Pancreas (tissue), 10 donors: ENCODE data around the gene GMIP. TPM values are rescaled to one million over a fixed set of nuclear protein-coding genes. Genes with fewer than 3 reads are reported as not detected.
A peak's percentile ranks its signal among the peaks of the same experiment; 100 is the strongest.
"Not testable (repeated sequence)": the region's sequence is repeated elsewhere in the genome, so short reads cannot be mapped to it uniquely, and the experiment has no call there.

ENCODE experiments used
- ATAC-seq, 4 donors: fragments of 200-7000 bp; cut with Tn5 transposase; one replicate each; pipeline versions ENCODE4 v1.8.0 to v1.9.1; 2020; ENCODE audit warnings: mild to moderate bottlenecking in 4 of 4, moderate library complexity in 4 of 4
- DNase-seq, 6 donors: peaks; one replicate each; pipeline ENCODE4 v3.0.0-alpha.2; 2020
- FAIRE-seq: peaks from 2 replicates; lab custom pipeline; 2012; peaks lifted over from hg19 to GRCh38; lab: Jason Lieb, UNC
- H3K27ac ChIP-seq, 4 donors: fragments of 200-600 bp; sonication (generic); 1 replicate in 3 of 4; 2 replicates in 1 of 4; pipeline versions ENCODE4 v1.5.0 to v1.8.0; 2020
- H3K27me3 ChIP-seq, 4 donors: fragments of 200-600 bp; one replicate each; pipeline ENCODE4 v1.8.0; 2021
- H3K36me3 ChIP-seq, 3 donors: fragments of 200-600 bp; sonication (generic) in 1 of 3; one replicate each; pipeline versions ENCODE4 v1.5.0 to v1.8.0; 2020 to 2021
- H3K4me1 ChIP-seq, 3 donors: fragments of 200-600 bp; one replicate each; pipeline ENCODE4 v1.8.0; 2021
- H3K4me3 ChIP-seq, 4 donors: fragments of 200-600 bp; sonication (generic) in 2 of 4; one replicate each; pipeline versions ENCODE4 v1.5.0 to v1.8.0; 2020 to 2021
- H3K9me3 ChIP-seq, 4 donors: fragments of 200-600 bp; one replicate each; pipeline ENCODE4 v1.8.0; 2021
- CTCF ChIP-seq, 4 donors: fragments of 200-600 bp; sonication (generic) in 3 of 4; IDR thresholded peaks; one replicate each; pipeline versions ENCODE4 v1.5.0 to v1.8.0; 2021; ENCODE audit warnings: antibody characterized with exemption in 4 of 4
- WGBS, 2 donors: extraction: QIAGEN DNeasy Blood & Tissue Kit; methylation state at CpG; one replicate each; pipeline ENCODE4 v1.1.7; 2013; 5-methylcytosine and 5-hydroxymethylcytosine counted together
- intact Hi-C, 3 donors: fragments of 100-400 bp; cut with DNase I; formaldehyde crosslinking; loops; one replicate each; pipeline versions ENCODE4 v1.11.1 to v1.14.2; 2022
- polyA plus RNA-seq, 2 donors: library from polyadenylated mRNA; stranded (reverse); fragments of 200-250 nt; gene quantifications; one replicate each; pipeline ENCODE4 v1.2.3, GENCODE V29; 2013
- total RNA-seq, 6 donors: library from RNA; stranded (reverse); fragmentation: NEBNext Ultra II Directional in 4 of 6; extraction: Animal tissue kit (Norgen Biotek cat#: 25700) in 4 of 6; gene quantifications; one replicate each; pipeline versions ENCODE4 v1.2.1 to v1.2.4, GENCODE V29; 2021 to 2023
- donor health status: healthy with polysubstance abuse.
- donor health status: DM: no; HTN: no; CAD: no; lungs with moderate emphysema.
- donor health status: DM: no; HTN: no; CAD: no.
- donor health status: control.
- donor health status: control.
- donor health status: Bipolar disorder and iron deficiency.
- donor health status: DM: yes; HTN: yes; CAD: no.
- donor health status: DM: no; HTN: no; CAD: no.
- donor health status: DM: no; HTN: no; CAD: no.
- donor health status: DM: yes; HTN: yes; CAD: no.

Gene GMIP
- total and polyA plus RNA-seq, 8 donors = 3.5 to 16.4 (median 6.6) TPM

DNA sequence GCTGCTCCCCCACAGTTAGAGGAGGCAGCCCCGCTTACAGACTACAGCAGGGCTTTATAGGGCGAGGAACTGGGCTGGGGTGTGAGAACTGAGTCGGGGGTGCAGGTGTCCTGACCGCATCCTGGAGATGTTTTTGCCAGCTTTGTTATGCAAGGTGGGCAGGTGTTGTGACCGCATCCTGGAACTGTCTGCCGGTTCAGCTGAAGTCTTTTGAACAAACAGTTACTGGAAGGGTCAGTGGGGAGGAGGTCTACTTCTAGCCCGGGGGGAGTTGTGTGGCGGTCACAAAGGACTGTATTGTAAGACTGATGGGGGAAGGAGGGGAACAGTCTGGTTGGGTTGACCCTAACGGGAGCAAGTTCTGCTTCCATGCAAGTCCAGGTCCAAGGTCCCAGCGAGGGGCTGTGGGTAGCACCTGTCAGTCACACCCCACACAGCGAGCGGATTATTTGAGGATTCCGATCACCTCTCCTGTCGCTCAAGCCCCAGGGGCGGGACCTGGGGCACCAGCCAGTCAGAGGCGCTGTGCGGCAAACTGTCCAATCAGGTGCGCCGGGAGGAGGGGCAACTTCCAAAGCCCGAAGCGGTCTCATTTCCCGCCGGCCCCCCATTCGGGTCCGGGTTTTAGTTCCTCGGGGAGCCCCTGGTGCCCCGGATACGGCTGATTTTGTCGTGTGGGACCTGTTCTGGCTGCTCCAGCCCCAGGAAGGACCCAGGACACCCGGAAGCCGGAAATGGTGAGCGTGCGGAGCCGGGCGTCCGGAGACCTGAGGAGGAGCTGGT is 25.0 kb upstream of the GMIP start, which contains the start of gene ZNF101:
TSS of gene ZNF101 (plus strand) at position 610 of the 783 bp plus-strand sequence. CDS start at position 735, 125 bp downstream.
- Histone ChIP-seq H3K27ac (peak within 1 kb of the TSS; percentile 70 to 85 (median 78)), H3K4me3 (peak within 1 kb of the TSS; percentile 70 to 97 (median 93)), H3K27me3 (no peaks in the 10 kb centered on the region), H3K36me3 (no peaks in the 10 kb centered on the region), H3K9me3 (no peaks in the 10 kb centered on the region), H3K4me1 (peaks cover 0 to 7% (median 0%) of the 10 kb centered on the region in 3 donors)
- TF ChIP-seq CTCF (IDR thresholded peaks at IDR 0.05) = no peak
- FAIRE-seq (no peak), DNase-seq (peak; percentile 88 to 96 (median 90)), ATAC-seq (peak; percentile 72 to 89 (median 83))
- intact Hi-C loops = no loop called here
- WGBS, 2 donors = 8% methylated on average over 36 of the region's 36 CpGs

DNA sequence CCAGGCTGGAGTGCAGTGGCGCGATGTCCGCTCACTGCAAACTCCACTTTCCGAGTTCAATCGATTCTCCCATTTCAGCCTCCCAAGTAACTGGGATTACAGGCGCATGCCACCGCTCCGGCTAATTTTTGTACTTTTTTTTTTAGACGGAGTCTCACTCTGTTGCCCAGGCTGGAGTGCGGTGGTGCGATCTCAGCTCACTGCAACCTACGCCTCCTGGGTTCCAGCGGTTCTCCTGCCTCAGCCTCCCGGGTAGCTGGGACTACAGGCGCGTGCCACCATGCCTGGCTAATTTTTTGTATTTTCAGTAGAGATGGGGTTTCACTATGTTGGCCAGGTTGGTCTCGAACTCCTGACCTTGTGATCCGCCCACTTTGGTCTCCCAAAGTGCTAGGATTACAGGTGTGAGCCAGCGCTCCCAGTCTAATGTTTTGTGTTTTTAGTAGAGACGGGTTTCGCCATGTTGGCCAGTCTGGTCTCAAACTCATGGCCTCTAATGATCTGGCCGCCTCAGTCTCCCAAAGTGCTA is 22.0 kb upstream of the GMIP start:
- WGBS, 2 donors = 96 to 97% methylated on average over 22 of the region's 22 CpGs
- intact Hi-C loops, ATAC-seq, FAIRE-seq, H3K27ac ChIP-seq, H3K36me3 ChIP-seq, H3K27me3 ChIP-seq, H3K9me3 ChIP-seq, H3K4me3 ChIP-seq: not testable (repeated sequence)
- peak in 2 of 6 donors; percentile 15 to 30 for DNase-seq
- peaks cover 0 to 15% (median 7%) of the 10 kb centered on the region in 3 donors for H3K4me1 ChIP-seq

DNA sequence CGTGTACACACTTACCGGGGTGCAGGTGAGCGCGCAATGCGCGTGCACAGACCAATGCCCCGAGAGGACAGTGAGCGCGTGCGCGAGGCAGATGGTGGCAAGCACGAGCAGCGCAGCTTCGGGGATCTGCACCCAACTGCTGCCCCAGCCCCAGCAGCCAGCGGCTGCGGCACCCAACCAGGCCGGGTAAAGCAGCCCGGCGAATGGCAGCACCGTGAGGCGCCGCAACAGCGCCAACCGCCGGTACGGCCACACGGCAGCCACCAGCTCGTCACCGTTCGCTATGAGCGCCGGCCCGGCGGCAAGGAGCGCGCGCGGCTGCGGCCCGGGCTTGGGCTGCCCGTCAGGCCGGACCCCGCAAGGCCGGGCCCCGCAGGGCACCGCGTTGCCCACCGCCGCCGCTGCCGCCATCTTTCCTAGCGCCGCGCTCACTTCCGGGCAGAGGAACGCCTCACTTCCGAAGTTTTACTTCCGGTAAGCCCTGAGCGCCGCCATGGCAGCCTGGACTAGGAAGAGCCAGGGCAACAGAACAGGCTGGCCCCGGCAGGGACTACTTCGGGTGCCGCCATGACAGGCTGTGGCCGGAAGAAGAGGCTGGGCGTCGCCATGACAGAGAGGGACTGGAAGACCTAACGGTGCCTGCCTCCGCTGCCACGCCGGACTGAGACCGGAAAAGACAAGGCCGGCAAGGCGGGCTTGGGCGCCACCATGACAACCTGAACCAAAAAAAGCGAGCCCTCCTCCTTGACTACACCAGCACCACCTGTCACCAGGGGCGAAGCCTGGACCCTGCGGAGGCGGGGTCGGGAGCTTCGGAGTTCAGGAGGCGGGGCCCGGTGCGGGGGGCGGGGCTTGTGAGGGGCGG is 20.0 kb upstream of the GMIP start, which contains the start of gene ATP13A1:
TSS of gene ATP13A1 (minus strand) at position 421 of the 865 bp plus-strand sequence. CDS start at position 411, 10 bp downstream.
- peaks cover 0 to 11% (median 5%) of the 10 kb centered on the region in 3 donors for H3K36me3 ChIP-seq
- FAIRE-seq = no peak
- intact Hi-C loops = no loop called here
- H3K4me1 ChIP-seq = peaks cover 0 to 15% (median 0%) of the 10 kb centered on the region in 3 donors
- peak within 1 kb of the TSS; percentile 97 to 100 (median 99) for H3K4me3 ChIP-seq
- 0 to 1% methylated on average over 66 to 85 of the region's 85 CpGs for WGBS, 2 donors
- no peak for TF ChIP-seq CTCF (IDR thresholded peaks at IDR 0.05)
- no peaks in the 10 kb centered on the region for H3K27me3 ChIP-seq
- H3K9me3 ChIP-seq = no peaks in the 10 kb centered on the region
- DNase-seq = peak; percentile 94 to 99 (median 98)
- ATAC-seq = peak; percentile 92 to 95 (median 93)
- peak within 1 kb of the TSS; percentile 73 to 90 (median 82) for H3K27ac ChIP-seq

- Histone ChIP-seq H3K4me3 (peak overlapping the region; percentile 97 to 100 (median 99)), H3K27me3 (no peaks in the 10 kb centered on the region), H3K27ac (peak overlapping the region; percentile 73 to 90 (median 82)), H3K36me3 (peaks cover 0 to 15% (median 8%) of the 10 kb centered on the region in 3 donors), H3K9me3 (no peaks in the 10 kb centered on the region), H3K4me1 (peaks cover 0 to 15% (median 0%) of the 10 kb centered on the region in 3 donors)
- WGBS, 2 donors = 3 to 4% methylated on average over 17 of the region's 17 CpGs
- no peak for TF ChIP-seq CTCF (IDR thresholded peaks at IDR 0.05)
- intact Hi-C loops = no loop called here
- no peak for ATAC-seq
- no peak for DNase-seq
- FAIRE-seq = no peak
Measured at GRCh38 chr19:19662871-19663255, 19.4 kb upstream of the GMIP start.

GRCh38 chr19:19662344-19662743 is 18.9 kb upstream of the GMIP start:
- peak in 1 of 6 donors; percentile 27 for DNase-seq

More at GRCh38 chr19:19662344-19662743, 18.9 kb upstream of the GMIP start:
- H3K27ac ChIP-seq = no peak overlapping the region
- no peaks in the 10 kb centered on the region for H3K9me3 ChIP-seq
- intact Hi-C loops = no loop called here
- no peak for FAIRE-seq
- H3K4me1 ChIP-seq = peaks cover 0 to 15% (median 0%) of the 10 kb centered on the region in 3 donors
- ATAC-seq = no peak
- peak overlapping the region in 2 of 4 donors; percentile 97 to 100 for H3K4me3 ChIP-seq
- no peaks in the 10 kb centered on the region for H3K27me3 ChIP-seq
- peaks cover 0 to 20% (median 11%) of the 10 kb centered on the region in 3 donors for H3K36me3 ChIP-seq
- TF ChIP-seq CTCF (IDR thresholded peaks at IDR 0.05) = no peak
- 65 to 74% methylated on average over 8 of the region's 8 CpGs for WGBS, 2 donors
